GM12801 (cell line): ENCODE results near the gene KPNA1.

Experiments
- CTCF ChIP-seq: IDR thresholded peaks from one replicate; pipeline ENCODE4 v1.5.1; 2011; ENCODE audit warnings: control low read depth; ENCODE audit not compliant: insufficient read length; ENCODE audit errors: extremely low read depth

Gene KPNA1

GRCh38 chr3:122409446-122409845, 105.3 kb downstream of the KPNA1 start:
- TF ChIP-seq CTCF = no peak

DNA sequence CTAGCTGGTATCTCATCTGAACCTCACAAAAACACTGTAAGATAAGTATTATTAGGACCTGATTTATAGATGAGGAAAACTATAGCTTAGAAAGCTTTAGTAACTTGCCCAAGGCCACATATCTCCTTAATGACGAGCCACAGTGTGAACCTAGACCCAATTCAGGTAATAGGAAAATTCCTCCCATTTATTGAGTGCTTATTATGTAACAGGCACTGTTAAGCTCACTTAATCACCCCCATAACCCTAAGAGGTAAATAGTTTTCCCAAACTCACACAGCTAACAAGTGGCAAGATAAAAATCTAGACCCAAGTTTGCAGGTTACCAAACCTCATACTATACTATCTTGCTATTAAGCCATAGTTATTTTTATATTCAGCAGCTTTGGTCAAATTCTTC, 106.8 kb downstream of the KPNA1 start:
- TF ChIP-seq CTCF = no peak

DNA sequence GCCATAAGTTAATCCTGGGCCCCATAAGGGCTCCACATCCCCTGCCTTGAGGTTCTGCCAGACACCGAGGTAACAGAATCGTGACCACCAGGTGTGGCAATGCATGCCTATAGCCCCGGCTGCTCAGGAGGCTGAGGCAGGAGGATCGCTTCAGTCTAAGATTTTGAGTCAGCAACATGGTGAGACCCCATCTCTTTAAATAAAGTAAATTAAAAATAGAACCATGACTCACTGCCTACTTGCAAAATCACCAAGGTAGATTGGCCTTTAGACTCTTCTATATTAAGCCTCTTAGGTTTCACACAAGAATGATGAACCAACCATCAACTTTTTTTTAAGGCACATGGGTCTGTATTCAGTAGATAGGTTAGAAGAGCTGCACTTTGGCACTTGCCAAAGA, 108.5 kb downstream of the KPNA1 start:
- TF ChIP-seq CTCF = no peak

- no peak for TF ChIP-seq CTCF
Measured at GRCh38 chr3:122405015-122405414, 109.7 kb downstream of the KPNA1 start.

- no peak for TF ChIP-seq CTCF
Measured at GRCh38 chr3:122403489-122403888, 111.2 kb downstream of the KPNA1 start.

DNA sequence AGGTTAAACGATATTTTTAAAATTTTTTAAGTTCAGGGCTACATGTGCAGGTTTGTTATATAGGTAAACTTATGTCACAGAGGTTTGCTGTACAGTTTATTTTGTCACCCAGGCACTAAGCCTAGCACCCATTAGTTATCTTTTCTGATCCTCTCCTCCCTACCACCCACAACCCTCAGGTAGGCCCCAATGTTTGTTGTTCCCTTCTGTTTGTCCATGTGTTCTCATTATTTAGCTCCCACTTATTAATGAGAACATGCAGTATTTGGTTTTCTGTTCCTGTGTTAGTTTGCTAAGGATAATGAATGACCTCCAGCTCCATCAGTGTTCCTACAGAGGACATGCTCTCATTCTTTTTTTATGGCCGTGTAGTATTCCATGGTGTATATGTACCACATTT, 115.8 kb downstream of the KPNA1 start:
- TF ChIP-seq CTCF = no peak

- no peak for TF ChIP-seq CTCF
Measured at GRCh38 chr3:122397201-122397600, 117.5 kb downstream of the KPNA1 start.

DNA sequence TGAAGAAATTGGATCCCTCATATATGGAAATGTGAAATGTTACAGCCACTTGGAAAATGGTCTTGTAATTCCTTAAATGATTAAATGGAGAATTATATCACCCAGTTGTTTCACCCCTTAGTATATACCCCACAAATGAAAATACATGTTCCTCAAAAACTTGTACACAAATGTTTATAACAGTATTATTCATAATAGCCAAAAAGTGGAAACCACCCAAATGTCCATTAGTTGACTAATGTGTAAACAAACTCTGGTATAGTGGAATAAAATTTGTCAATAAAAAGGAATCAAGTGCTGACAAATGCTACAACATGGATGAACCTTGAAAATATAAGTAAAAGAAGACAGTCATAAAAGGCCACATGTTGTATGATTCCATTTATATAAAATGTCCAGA, 118.2 kb downstream of the KPNA1 start:
- TF ChIP-seq CTCF = no peak
